CD14-positive monocyte (primary cell): ENCODE results near the gene ZNF592. TPM values are rescaled to one million over a fixed set of nuclear protein-coding genes. Genes with fewer than 3 reads are reported as not detected.

ENCODE experiments used
- DNase-seq, 3 donors: peaks; one replicate each; pipeline ENCODE4 v3.0.0-alpha.2; 2011 to 2022
- H2AFZ ChIP-seq: 2 replicates; pipeline ENCODE4 v1.6.0; 2012; ENCODE audit warnings: mild to moderate bottlenecking, low read depth, low read length, inconsistent platforms; ENCODE audit not compliant: insufficient read depth, poor library complexity, severe bottlenecking
- H3K27ac ChIP-seq, 2 donors: 1 replicate in 1 of 2; 2 replicates in 1 of 2; pipeline ENCODE4 v1.5.1; 2012 to 2013; ENCODE audit warnings: low read length in 2 of 2, control low read depth in 1 of 2, inconsistent platforms in 1 of 2, low read depth in 1 of 2, mild to moderate bottlenecking in 1 of 2
- H3K27me3 ChIP-seq, 2 donors: one replicate each; pipeline versions ENCODE4 v1.6.0 to v1.6.1; 2011 to 2013; ENCODE audit warnings: low read length in 2 of 2; ENCODE audit not compliant: control insufficient read depth in 2 of 2, insufficient read depth in 2 of 2
- H3K36me3 ChIP-seq, 2 donors: replicated peaks in 1 of 2; 1 replicate in 1 of 2; 2 replicates in 1 of 2; pipeline versions ENCODE4 v1.5.1 to v1.6.1; 2012 to 2013; ENCODE audit warnings: low read length in 2 of 2, control low read depth in 1 of 2, inconsistent platforms in 1 of 2, mild to moderate bottlenecking in 1 of 2; ENCODE audit not compliant: insufficient read depth in 2 of 2, control insufficient read depth in 1 of 2
- H3K4me1 ChIP-seq, 2 donors: 1 replicate in 1 of 2; 2 replicates in 1 of 2; pipeline versions ENCODE4 v1.5.1 to v1.6.1; 2012 to 2013; ENCODE audit warnings: low read length in 2 of 2, control low read depth in 1 of 2, inconsistent platforms in 1 of 2, mild to moderate bottlenecking in 1 of 2, moderate library complexity in 1 of 2; ENCODE audit not compliant: insufficient read depth in 2 of 2, control insufficient read depth in 1 of 2
- H3K4me2 ChIP-seq: replicated peaks from 2 replicates; pipeline ENCODE3; 2012; ENCODE audit warnings: low read length, moderate library complexity, mild to moderate bottlenecking; ENCODE audit not compliant: poor library complexity, severe bottlenecking; ENCODE audit errors: extremely low read depth
- H3K4me3 ChIP-seq, 3 experiments: fragments of 200-600 bp in 1 of 3; sonication (generic) in 1 of 3; replicated peaks in 1 of 3; 1 replicate in 2 of 3; 2 replicates in 1 of 3; pipeline ENCODE4 v1.5.1; 2011 to 2013; ENCODE audit warnings: low read length in 3 of 3, mild to moderate bottlenecking in 3 of 3, control low read depth in 2 of 3, low read depth in 2 of 3, inconsistent platforms in 1 of 3, moderate library complexity in 1 of 3
- H3K79me2 ChIP-seq: 2 replicates; pipeline ENCODE4 v1.6.0; 2012; ENCODE audit warnings: mild to moderate bottlenecking, control low read depth, inconsistent platforms, low read length, moderate library complexity; ENCODE audit not compliant: insufficient read depth
- H3K9ac ChIP-seq: 2 replicates; pipeline ENCODE4 v1.6.0; 2017; ENCODE audit warnings: low read length, mild to moderate bottlenecking; ENCODE audit not compliant: insufficient read depth, poor library complexity, severe bottlenecking
- H3K9me3 ChIP-seq, 2 donors: replicated peaks in 1 of 2; 1 replicate in 1 of 2; 2 replicates in 1 of 2; pipeline versions ENCODE4 v1.5.1 to v1.6.1; 2012 to 2013; ENCODE audit warnings: low read length in 2 of 2, control low read depth in 1 of 2; ENCODE audit not compliant: control insufficient read depth in 1 of 2, insufficient read depth in 1 of 2
- H4K20me1 ChIP-seq: 2 replicates; pipeline ENCODE4 v1.6.0; 2012; ENCODE audit warnings: mild to moderate bottlenecking, low read length, control low read depth, moderate library complexity; ENCODE audit not compliant: insufficient read depth
- H3K27ac Mint-ChIP-seq, 7 donors: one replicate each; pipeline ENCODE4 v1.8.0; 2020; ENCODE audit warnings: mild to moderate bottlenecking in 7 of 7, mixed read lengths in 7 of 7, moderate library complexity in 6 of 7, inconsistent platforms in 2 of 7
- H3K27me3 Mint-ChIP-seq, 3 donors: one replicate each; pipeline ENCODE4 v1.8.0; 2021 to 2022; ENCODE audit warnings: low read depth in 3 of 3, mild to moderate bottlenecking in 3 of 3, mixed read lengths in 3 of 3, moderate library complexity in 3 of 3, inconsistent platforms in 1 of 3
- H3K36me3 Mint-ChIP-seq, 2 donors: one replicate each; pipeline ENCODE4 v1.8.0; 2020; ENCODE audit warnings: mixed read lengths in 2 of 2, inconsistent platforms in 1 of 2, mild to moderate bottlenecking in 1 of 2
- H3K4me1 Mint-ChIP-seq: one replicate; pipeline ENCODE4 v1.8.0; 2020; ENCODE audit warnings: mild to moderate bottlenecking, mixed read lengths
- H3K4me3 Mint-ChIP-seq, 2 donors: one replicate each; pipeline ENCODE4 v1.8.0; 2020; ENCODE audit warnings: mild to moderate bottlenecking in 2 of 2, mixed read lengths in 2 of 2, moderate library complexity in 1 of 2
- H3K9me3 Mint-ChIP-seq, 7 donors: one replicate each; pipeline ENCODE4 v1.8.0; 2020 to 2022; ENCODE audit warnings: mixed read lengths in 7 of 7, mild to moderate bottlenecking in 6 of 7, moderate library complexity in 6 of 7, inconsistent platforms in 2 of 7
- WGBS: methylation state at CpG from one replicate; pipeline ENCODE4 v1.1.5; 2013; ENCODE audit warnings: missing lambda C conversion rate; ENCODE audit not compliant: insufficient coverage; 5-methylcytosine and 5-hydroxymethylcytosine counted together
- intact Hi-C, 2 donors: fragments of 100-400 bp; cut with micrococcal nuclease; formaldehyde crosslinking; loops; one replicate each; pipeline versions ENCODE4 v1.15.0 to v1.15.1; 2023
- polyA plus RNA-seq, 3 donors: library from polyadenylated mRNA; depleted of rRNA in 1 of 3; unstranded in 2 of 3; stranded (reverse) in 1 of 3; fragments of 300-500 nt in 2 of 3; fragments of >200 nt in 1 of 3; fragmentation: Illumina TruSeq in 2 of 3; gene quantifications; 1 replicate in 2 of 3; 2 replicates in 1 of 3; pipeline ENCODE4 v1.2.3, GENCODE V29; 2012 to 2021
- TF ChIP-seq, protein P1 (sequence below): fragments of 200-600 bp; IDR thresholded peaks from one replicate; pipeline ENCODE4 v1.8.0; 2022; ENCODE audit warnings: antibody characterized with exemption, mild to moderate bottlenecking

Gene ZNF592
- polyA plus RNA-seq, 3 donors = 2.8 to 43.6 (median 5.0) TPM

DNA sequence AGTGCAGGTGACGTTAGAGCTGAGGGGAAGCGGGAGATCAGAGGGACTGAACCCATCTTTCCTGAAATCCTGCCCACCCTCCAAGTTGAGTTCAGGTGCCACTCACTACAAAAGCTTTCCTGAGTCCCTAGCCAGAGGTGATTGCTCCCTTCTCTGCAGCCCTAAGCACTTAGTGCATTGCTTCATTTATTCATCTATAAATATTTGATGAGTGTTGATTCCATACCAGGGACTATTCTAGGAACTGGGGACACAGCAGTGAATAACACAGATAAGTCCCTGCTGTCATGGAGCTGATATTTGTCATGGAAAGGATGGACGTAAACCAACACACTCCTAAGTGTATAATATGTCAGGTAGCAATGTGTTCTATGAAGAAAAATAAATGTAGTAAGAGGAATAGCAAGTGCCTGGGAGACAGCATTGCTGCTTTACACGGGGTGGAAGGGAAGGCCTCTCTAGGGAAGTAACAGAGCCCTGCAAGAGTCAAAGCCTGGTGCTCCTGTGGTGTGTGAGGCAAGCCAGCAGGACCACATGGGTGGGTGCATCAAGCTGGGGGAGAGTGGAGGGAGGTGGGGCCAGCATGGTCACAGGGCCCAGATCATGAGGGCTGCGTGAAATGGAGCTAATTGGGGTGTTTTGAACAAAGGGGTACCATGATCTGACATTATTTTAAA lies 87.4 kb downstream of the ZNF592 start:
- intact Hi-C loops = no loop called here
- no peak overlapping the region for H3K9ac ChIP-seq
- no peak for DNase-seq
- H3K79me2 ChIP-seq = no peaks in the 10 kb centered on the region
- 68% methylated on average over 4 of the region's 5 CpGs for WGBS
- H3K4me3 ChIP-seq = no peak overlapping the region
- H4K20me1 ChIP-seq = no peaks in the 10 kb centered on the region
- Mint-ChIP-seq H3K4me3 (no peak overlapping the region), H3K9me3 (peaks cover 0 to 1% (median 0%) of the 10 kb centered on the region in 7 donors), H3K36me3 (no peaks in the 10 kb centered on the region), H3K4me1 (peaks cover 20% of the 10 kb centered on the region), H3K27me3 (peaks cover 0 to 4% (median 3%) of the 10 kb centered on the region in 3 donors), H3K27ac (no peak overlapping the region)
- H3K4me1 ChIP-seq = no peaks in the 10 kb centered on the region
- no peaks in the 10 kb centered on the region for H3K9me3 ChIP-seq
- H3K36me3 ChIP-seq = no peaks in the 10 kb centered on the region
- no peak overlapping the region for H3K27ac ChIP-seq
- no peak overlapping the region for H3K4me2 ChIP-seq
- TF ChIP-seq, protein P1, sequence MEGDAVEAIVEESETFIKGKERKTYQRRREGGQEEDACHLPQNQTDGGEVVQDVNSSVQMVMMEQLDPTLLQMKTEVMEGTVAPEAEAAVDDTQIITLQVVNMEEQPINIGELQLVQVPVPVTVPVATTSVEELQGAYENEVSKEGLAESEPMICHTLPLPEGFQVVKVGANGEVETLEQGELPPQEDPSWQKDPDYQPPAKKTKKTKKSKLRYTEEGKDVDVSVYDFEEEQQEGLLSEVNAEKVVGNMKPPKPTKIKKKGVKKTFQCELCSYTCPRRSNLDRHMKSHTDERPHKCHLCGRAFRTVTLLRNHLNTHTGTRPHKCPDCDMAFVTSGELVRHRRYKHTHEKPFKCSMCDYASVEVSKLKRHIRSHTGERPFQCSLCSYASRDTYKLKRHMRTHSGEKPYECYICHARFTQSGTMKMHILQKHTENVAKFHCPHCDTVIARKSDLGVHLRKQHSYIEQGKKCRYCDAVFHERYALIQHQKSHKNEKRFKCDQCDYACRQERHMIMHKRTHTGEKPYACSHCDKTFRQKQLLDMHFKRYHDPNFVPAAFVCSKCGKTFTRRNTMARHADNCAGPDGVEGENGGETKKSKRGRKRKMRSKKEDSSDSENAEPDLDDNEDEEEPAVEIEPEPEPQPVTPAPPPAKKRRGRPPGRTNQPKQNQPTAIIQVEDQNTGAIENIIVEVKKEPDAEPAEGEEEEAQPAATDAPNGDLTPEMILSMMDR = no peak
- no peak overlapping the region for H2AFZ ChIP-seq
- H3K27me3 ChIP-seq = no peaks in the 10 kb centered on the region

DNA sequence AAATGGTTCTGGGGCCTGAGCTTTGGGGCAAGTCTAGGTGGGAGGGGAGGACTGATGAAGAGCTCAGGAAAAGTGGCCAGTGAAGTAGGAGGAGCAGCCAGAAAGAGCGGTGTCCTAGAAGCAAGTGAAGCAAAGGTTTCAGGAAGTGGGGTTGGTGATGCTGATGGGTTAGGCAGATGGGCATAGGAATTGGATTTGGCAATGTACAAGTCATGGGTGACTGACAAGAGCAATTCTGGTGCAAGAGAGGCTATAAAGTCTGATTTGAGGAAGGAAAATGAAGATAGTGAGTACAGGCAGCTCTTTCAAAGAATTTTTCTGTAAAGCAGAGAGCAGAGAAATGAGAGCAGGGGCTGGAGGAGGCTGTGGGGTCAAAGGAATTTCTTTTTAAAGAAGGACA lies 88.5 kb downstream of the ZNF592 start:
- Histone ChIP-seq H3K79me2 (no peaks in the 10 kb centered on the region), H3K4me2 (no peak overlapping the region), H3K9me3 (no peaks in the 10 kb centered on the region), H3K27ac (no peak overlapping the region), H3K4me1 (no peaks in the 10 kb centered on the region), H3K36me3 (no peaks in the 10 kb centered on the region), H3K4me3 (no peak overlapping the region), H3K27me3 (no peaks in the 10 kb centered on the region), H2AFZ (no peak overlapping the region), H3K9ac (no peak overlapping the region), H4K20me1 (no peaks in the 10 kb centered on the region)
- Mint-ChIP-seq H3K27me3 (peaks cover 0 to 4% (median 3%) of the 10 kb centered on the region in 3 donors), H3K9me3 (peaks cover 0 to 1% (median 0%) of the 10 kb centered on the region in 7 donors), H3K27ac (peak overlapping the region in 2 of 7 donors; percentile 2 to 6), H3K4me1 (peaks cover 20% of the 10 kb centered on the region), H3K36me3 (no peaks in the 10 kb centered on the region), H3K4me3 (no peak overlapping the region)
- 12% methylated on average over 1 of the region's 1 CpG for WGBS
- TF ChIP-seq, protein P1 = no peak
- intact Hi-C loops = no loop called here
- DNase-seq = no peak
